ENCODE results near the gene ORMDL2. TPM values are rescaled to one million over a fixed set of nuclear protein-coding genes. Genes with fewer than 3 reads are reported as not detected.

ORMDL2 gene
- total RNA-seq: 10 to 100 TPM; 19.0 to 46.8 (median 41.6) TPM
- 34.8 TPM for total RNA-seq (2013)
- 12.8 to 39.6 (median 25.0) reads per million in 29 experiments for total RNA-seq

DNA sequence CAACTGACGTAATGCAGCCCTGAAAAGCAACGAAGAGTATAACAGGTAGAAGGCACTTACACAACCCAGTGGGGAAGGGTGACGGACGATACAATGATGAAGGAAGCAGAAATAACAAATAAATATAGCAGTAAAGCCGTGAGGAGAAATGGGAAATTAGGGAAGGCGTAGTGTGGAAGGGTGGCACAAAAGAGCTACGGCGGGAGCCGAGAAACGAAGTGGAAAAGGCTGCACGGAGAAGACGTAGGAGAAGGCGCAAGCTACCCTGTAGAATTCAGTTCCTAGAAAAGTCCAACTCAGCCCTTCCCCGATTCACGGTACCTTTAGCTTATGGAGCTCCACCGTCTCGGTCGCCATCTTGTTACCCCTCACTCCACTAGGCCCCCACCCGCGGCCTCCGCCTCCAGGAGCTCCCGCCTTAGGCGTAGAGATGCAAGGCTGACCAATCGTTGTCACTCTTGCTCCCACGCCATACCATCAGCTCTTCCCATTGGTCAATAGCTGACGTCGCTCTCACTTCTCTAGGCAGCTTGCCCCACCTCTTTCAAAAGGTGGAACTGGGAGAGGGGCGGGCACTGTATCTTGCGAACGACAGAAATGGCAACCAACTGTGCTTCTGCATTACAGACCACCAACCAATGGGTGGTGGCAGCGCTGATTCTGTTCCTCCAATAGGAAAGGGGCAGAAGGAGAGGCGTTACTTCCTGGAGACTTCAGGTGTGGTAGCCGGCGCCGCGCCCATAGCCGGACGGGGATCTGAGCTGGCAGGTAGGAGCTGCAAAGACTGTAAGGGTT is at the start of gene ORMDL2, which contains the start of gene SARNP:
Gene ORMDL2 (plus strand): TSS at position 697 of the 795 bp plus-strand sequence. CDS start 959 bp downstream, outside the sequence.
Gene SARNP (minus strand): TSS at position 380 of the 795 bp plus-strand sequence. CDS start 23 bp downstream, at position 357.
- Mint-ChIP-seq H3K4me3 (no peak within 1 kb of the TSS), H3K9me3 (no peaks in the 10 kb centered on the region), H3K27me3 (no peaks in the 10 kb centered on the region), H3K4me1 (peaks cover 41 to 51% (median 50%) of the 10 kb centered on the region in 3 donors), H3K36me3 (peaks cover 26% of the 10 kb centered on the region), H3K27ac (no peak within 1 kb of the TSS)
- WGBS (ENCODE audit: insufficient coverage): under 1% methylated on average over 29 of the region's 38 CpGs
- ATAC-seq (replicated peaks in 1 of 4) (peak; percentile 91 to 96 (median 94)), DNase-seq (peak; percentile 77 to 100 (median 97))
- peaks cover 24 to 26% of the 10 kb centered on the region in 2 experiments for H3K4me1 ChIP-seq (ENCODE audit: control insufficient read depth in 1 of 2, extremely low read depth in 1 of 2, insufficient read depth in 2 of 2, low read length in 2 of 2)
- H3K27me3 ChIP-seq (replicated peaks in 1 of 2; ENCODE audit: control insufficient read depth in 2 of 2, extremely low read depth in 1 of 2, insufficient read depth in 2 of 2, low read length in 1 of 2): no peaks in the 10 kb centered on the region
- ChIA-PET CTCF (interaction anchor here (0.6 to 4.4 kb wide), 27 partner anchors 9 to 1493 kb away, joined by 3 to 62 read pairs (median 4); partner anchors contain the start of genes COPZ1 (in 1 of the 2), DNAJC14 (in 1 of the 2), ESYT1 (in 1 of the 2) and GDF11 (in 1 of the 2)), POLR2A (interaction anchor here (0.5 to 3.1 kb wide), 16 partner anchors 8 to 872 kb away, joined by 3 to 84 read pairs (median 5); partner anchors contain the start of genes DNAJC14 (in 2 of the 2), RAB5B (in 2 of the 2) and ESYT1 (in 1 of the 2))
- peak within 1 kb of the TSS; percentile 65 for H3K27ac ChIP-seq (ENCODE audit: low read length)
- peaks cover 13 to 56% of the 10 kb centered on the region in 2 donors for H3K36me3 ChIP-seq (ENCODE audit: control insufficient read depth in 2 of 2, extremely low read depth in 1 of 2, insufficient read depth in 1 of 2, low read length in 1 of 2)
- H3K4me3 ChIP-seq (ENCODE audit: control insufficient read depth in 1 of 2, extremely low read depth in 1 of 2, low read length in 1 of 2): peak within 1 kb of the TSS; percentile 83 to 97
- H3K9me3 ChIP-seq: no peaks in the 10 kb centered on the region

DNA sequence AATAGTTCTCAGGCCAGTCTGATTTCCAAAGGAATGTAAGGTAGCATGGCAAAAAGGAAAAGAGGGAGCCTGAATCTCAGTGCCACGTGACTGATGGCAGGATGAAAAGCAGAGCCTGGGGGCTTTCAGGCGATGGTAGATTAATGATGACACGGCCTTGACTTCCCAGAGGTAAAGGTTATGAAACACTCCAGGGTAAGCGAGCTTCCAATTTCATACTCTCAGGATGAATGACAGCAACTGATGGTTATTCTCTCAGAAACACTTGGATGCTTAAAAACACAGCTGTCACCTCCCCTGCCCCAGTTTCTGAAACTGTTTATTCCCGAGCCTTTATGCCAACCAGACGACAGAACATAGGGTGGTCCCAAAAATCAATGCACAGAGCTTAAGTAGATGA is 46.1 kb upstream of the ORMDL2 start:
- peaks cover 23% of the 10 kb centered on the region for H3K36me3 Mint-ChIP-seq
- no peak for ATAC-seq (replicated peaks in 1 of 4)
- POLR2A ChIA-PET: interaction anchor here in 1 of 2 donors (0.6 kb wide), 1 partner anchor 247 kb away, joined by 3 read pairs; no protein-coding TSS in a partner anchor

DNA sequence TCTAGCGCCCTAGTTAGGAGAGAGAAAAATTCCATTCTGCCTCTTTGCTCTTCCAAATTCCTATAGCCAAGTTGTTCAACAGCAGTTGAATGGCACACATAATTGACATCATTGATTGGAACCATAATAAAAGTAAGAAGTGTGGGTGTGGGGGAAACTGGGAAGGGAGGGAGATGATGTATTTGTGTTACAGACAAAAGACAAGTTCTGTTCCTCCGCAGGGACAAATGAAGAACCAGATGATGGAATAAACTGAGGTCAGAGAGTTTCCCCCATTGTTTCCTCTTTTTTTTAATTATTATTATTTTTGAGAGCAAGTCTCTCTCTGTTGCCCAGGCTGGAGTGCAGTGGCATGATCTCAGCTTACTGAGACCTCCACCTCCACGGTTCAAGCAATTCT is 40.0 kb upstream of the ORMDL2 start:
- peak overlapping the region in 1 of 2 donors; percentile 61 for H3K27ac Mint-ChIP-seq
- H3K9me3 Mint-ChIP-seq: no peaks in the 10 kb centered on the region
- POLR2A ChIA-PET: no interaction called here
- peaks cover 0 to 2% of the 10 kb centered on the region in 2 experiments for H3K4me1 ChIP-seq (ENCODE audit: control insufficient read depth in 1 of 2, extremely low read depth in 1 of 2, insufficient read depth in 2 of 2, low read length in 2 of 2)
- CTCF ChIA-PET: no interaction called here
- ATAC-seq (replicated peaks in 1 of 4) (no peak), DNase-seq (no peak)
- peaks cover 33% of the 10 kb centered on the region for H3K36me3 Mint-ChIP-seq
- peaks cover 0 to 23% (median 8%) of the 10 kb centered on the region in 3 donors for H3K4me1 Mint-ChIP-seq
- H3K27ac ChIP-seq (ENCODE audit: low read length): no peak overlapping the region
- H3K27me3 Mint-ChIP-seq: no peaks in the 10 kb centered on the region
- H3K36me3 ChIP-seq (ENCODE audit: control insufficient read depth in 2 of 2, extremely low read depth in 1 of 2, insufficient read depth in 1 of 2, low read length in 1 of 2): peaks cover 2 to 48% of the 10 kb centered on the region in 2 donors
- WGBS (ENCODE audit: insufficient coverage): no CpG with 5 or more reads among the region's 3 CpGs
- H3K4me3 Mint-ChIP-seq: no peak overlapping the region
- no peaks in the 10 kb centered on the region for H3K9me3 ChIP-seq
- no peak overlapping the region for H3K4me3 ChIP-seq (ENCODE audit: control insufficient read depth in 1 of 2, extremely low read depth in 1 of 2, low read length in 1 of 2)
- no peaks in the 10 kb centered on the region for H3K27me3 ChIP-seq (replicated peaks in 1 of 2; ENCODE audit: control insufficient read depth in 2 of 2, extremely low read depth in 1 of 2, insufficient read depth in 2 of 2, low read length in 1 of 2)

More for the DNA sequence above, 46.1 kb upstream of the ORMDL2 start:
- H3K36me3 ChIP-seq (ENCODE audit: control insufficient read depth in 2 of 2, extremely low read depth in 1 of 2, insufficient read depth in 1 of 2, low read length in 1 of 2): peaks cover 4 to 40% of the 10 kb centered on the region in 2 donors
- no peaks in the 10 kb centered on the region for H3K9me3 Mint-ChIP-seq
- 96% methylated on average over 3 of the region's 6 CpGs for WGBS (ENCODE audit: insufficient coverage)
- no peak overlapping the region for H3K4me3 Mint-ChIP-seq
- H3K4me3 ChIP-seq (ENCODE audit: control insufficient read depth in 1 of 2, extremely low read depth in 1 of 2, low read length in 1 of 2): no peak overlapping the region
- H3K27me3 Mint-ChIP-seq: no peaks in the 10 kb centered on the region
- no peaks in the 10 kb centered on the region for H3K27me3 ChIP-seq (replicated peaks in 1 of 2; ENCODE audit: control insufficient read depth in 2 of 2, extremely low read depth in 1 of 2, insufficient read depth in 2 of 2, low read length in 1 of 2)
- H3K27ac ChIP-seq (ENCODE audit: low read length): no peak overlapping the region
- CTCF ChIA-PET: no interaction called here
- H3K9me3 ChIP-seq: no peaks in the 10 kb centered on the region
- no peaks in the 10 kb centered on the region for H3K4me1 ChIP-seq (ENCODE audit: control insufficient read depth in 1 of 2, extremely low read depth in 1 of 2, insufficient read depth in 2 of 2, low read length in 2 of 2)
- H3K27ac Mint-ChIP-seq: no peak overlapping the region
- no peak for DNase-seq
- H3K4me1 Mint-ChIP-seq: peaks cover 5 to 16% (median 13%) of the 10 kb centered on the region in 3 donors

DNA sequence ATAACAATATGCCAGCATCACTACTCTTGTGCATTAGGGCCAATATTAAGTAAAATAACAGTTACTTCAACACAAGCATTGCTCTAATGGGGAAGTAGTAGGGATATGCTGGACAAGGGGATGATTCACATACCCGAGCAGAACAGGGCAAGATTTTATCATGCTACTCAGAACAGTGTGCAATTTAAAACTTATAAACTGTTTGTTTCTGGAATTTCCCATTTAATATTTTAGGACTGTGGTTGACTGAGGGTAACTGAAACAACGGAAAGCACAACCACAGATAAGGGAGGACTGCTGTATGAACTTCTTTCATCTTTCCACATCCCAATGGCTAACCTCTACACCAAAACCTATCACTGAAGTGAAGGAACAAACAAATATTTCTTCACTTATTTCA is 37.2 kb upstream of the ORMDL2 start:
- H3K27ac ChIP-seq (ENCODE audit: low read length): no peak overlapping the region
- Mint-ChIP-seq H3K4me3 (no peak overlapping the region), H3K27me3 (no peaks in the 10 kb centered on the region), H3K27ac (no peak overlapping the region), H3K4me1 (peaks cover 0 to 16% (median 8%) of the 10 kb centered on the region in 3 donors), H3K9me3 (no peaks in the 10 kb centered on the region), H3K36me3 (peaks cover 48% of the 10 kb centered on the region)
- H3K9me3 ChIP-seq: no peaks in the 10 kb centered on the region
- ChIA-PET POLR2A (interaction anchor here in 1 of 2 donors (0.6 kb wide), 1 partner anchor 24 kb away, joined by 3 read pairs; no protein-coding TSS in a partner anchor), CTCF (interaction anchor here in 1 of 2 donors (0.6 kb wide), 1 partner anchor 135 kb away, joined by 4 read pairs; no protein-coding TSS in a partner anchor)
- no peak for ATAC-seq (replicated peaks in 1 of 4)
- H3K36me3 ChIP-seq (ENCODE audit: control insufficient read depth in 2 of 2, extremely low read depth in 1 of 2, insufficient read depth in 1 of 2, low read length in 1 of 2): peaks cover 3 to 68% of the 10 kb centered on the region in 2 donors
- no CpG with 5 or more reads among the region's 2 CpGs for WGBS (ENCODE audit: insufficient coverage)
- no peak overlapping the region for H3K4me3 ChIP-seq (ENCODE audit: control insufficient read depth in 1 of 2, extremely low read depth in 1 of 2, low read length in 1 of 2)
- DNase-seq: peak in 1 of 35 experiments; percentile 6
- H3K4me1 ChIP-seq (ENCODE audit: control insufficient read depth in 1 of 2, extremely low read depth in 1 of 2, insufficient read depth in 2 of 2, low read length in 2 of 2): peaks cover 0 to 2% of the 10 kb centered on the region in 2 experiments
- H3K27me3 ChIP-seq (replicated peaks in 1 of 2; ENCODE audit: control insufficient read depth in 2 of 2, extremely low read depth in 1 of 2, insufficient read depth in 2 of 2, low read length in 1 of 2): no peaks in the 10 kb centered on the region

- ATAC-seq (replicated peaks in 1 of 4) (no peak), DNase-seq (no peak)
- Histone ChIP-seq H3K27me3 (replicated peaks in 1 of 2; ENCODE audit: control insufficient read depth in 2 of 2, extremely low read depth in 1 of 2, insufficient read depth in 2 of 2, low read length in 1 of 2) (no peaks in the 10 kb centered on the region), H3K27ac (ENCODE audit: low read length) (no peak overlapping the region), H3K4me3 (ENCODE audit: control insufficient read depth in 1 of 2, extremely low read depth in 1 of 2, low read length in 1 of 2) (no peak overlapping the region), H3K4me1 (ENCODE audit: control insufficient read depth in 1 of 2, extremely low read depth in 1 of 2, insufficient read depth in 2 of 2, low read length in 2 of 2) (no peaks in the 10 kb centered on the region), H3K36me3 (ENCODE audit: control insufficient read depth in 2 of 2, extremely low read depth in 1 of 2, insufficient read depth in 1 of 2, low read length in 1 of 2) (peaks cover 3 to 81% of the 10 kb centered on the region in 2 donors), H3K9me3 (no peaks in the 10 kb centered on the region)
- H3K27ac Mint-ChIP-seq: no peak overlapping the region
- no peaks in the 10 kb centered on the region for H3K9me3 Mint-ChIP-seq
- POLR2A ChIA-PET: no interaction called here
- H3K27me3 Mint-ChIP-seq: no peaks in the 10 kb centered on the region
- H3K4me3 Mint-ChIP-seq: no peak overlapping the region
- peaks cover 0 to 2% (median 2%) of the 10 kb centered on the region in 3 donors for H3K4me1 Mint-ChIP-seq
- CTCF ChIA-PET: interaction anchor here in 1 of 2 donors (0.7 kb wide), 1 partner anchor 23 kb away, joined by 4 read pairs; no protein-coding TSS in a partner anchor
- H3K36me3 Mint-ChIP-seq: peaks cover 45% of the 10 kb centered on the region
- 98% methylated on average over 5 of the region's 7 CpGs for WGBS (ENCODE audit: insufficient coverage)
Observed at GRCh38 chr12:55788546-55788945, 29.3 kb upstream of the ORMDL2 start.

DNA sequence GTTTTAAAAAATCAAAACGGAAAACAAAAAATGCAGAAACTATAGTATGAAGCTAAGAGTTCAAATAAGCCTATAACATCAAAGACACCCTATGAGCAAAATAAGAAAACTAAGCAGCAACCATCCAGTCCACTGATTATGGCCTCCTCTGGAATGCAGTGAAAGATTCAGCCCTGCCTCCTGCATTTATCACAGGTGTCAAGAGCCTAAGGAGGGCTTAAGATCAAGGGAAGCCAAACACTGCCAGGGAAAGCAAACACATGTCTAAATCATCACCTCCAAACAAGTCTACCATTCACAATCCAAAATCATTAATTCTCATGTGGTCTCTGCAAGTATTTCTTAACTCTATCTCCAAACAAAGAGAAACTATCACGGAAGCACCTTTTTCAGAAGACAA is 28.7 kb upstream of the ORMDL2 start:
- no peak overlapping the region for H3K27ac Mint-ChIP-seq
- Histone ChIP-seq H3K4me1 (ENCODE audit: control insufficient read depth in 1 of 2, extremely low read depth in 1 of 2, insufficient read depth in 2 of 2, low read length in 2 of 2) (no peaks in the 10 kb centered on the region), H3K9me3 (no peaks in the 10 kb centered on the region), H3K27ac (ENCODE audit: low read length) (no peak overlapping the region), H3K4me3 (ENCODE audit: control insufficient read depth in 1 of 2, extremely low read depth in 1 of 2, low read length in 1 of 2) (no peak overlapping the region), H3K36me3 (ENCODE audit: control insufficient read depth in 2 of 2, extremely low read depth in 1 of 2, insufficient read depth in 1 of 2, low read length in 1 of 2) (peaks cover 3 to 81% of the 10 kb centered on the region in 2 donors), H3K27me3 (replicated peaks in 1 of 2; ENCODE audit: control insufficient read depth in 2 of 2, extremely low read depth in 1 of 2, insufficient read depth in 2 of 2, low read length in 1 of 2) (no peaks in the 10 kb centered on the region)
- POLR2A ChIA-PET: no interaction called here
- H3K4me3 Mint-ChIP-seq: no peak overlapping the region
- no CpG with 5 or more reads among the region's 2 CpGs for WGBS (ENCODE audit: insufficient coverage)
- CTCF ChIA-PET: interaction anchor here in 1 of 2 donors (0.6 to 0.7 kb wide), 2 partner anchors 15 to 124 kb away, joined by 3 to 4 read pairs; no protein-coding TSS in a partner anchor
- DNase-seq (no peak), ATAC-seq (replicated peaks in 1 of 4) (no peak)
- no peaks in the 10 kb centered on the region for H3K9me3 Mint-ChIP-seq
- H3K4me1 Mint-ChIP-seq: peaks cover 0 to 2% (median 0%) of the 10 kb centered on the region in 3 donors
- peaks cover 43% of the 10 kb centered on the region for H3K36me3 Mint-ChIP-seq
- H3K27me3 Mint-ChIP-seq: no peaks in the 10 kb centered on the region
